ENCODE measurements around the gene C1orf174. TPM values are rescaled to one million over a fixed set of nuclear protein-coding genes. Genes with fewer than 3 reads are reported as not detected.

C1orf174 gene
- total RNA-seq (10 to 100 TPM; 19.3 TPM), polyA plus RNA-seq (10 to 100 TPM; 10.8 to 15.8 TPM)
- long read RNA-seq, donor 1, transcript C1orf174-201 (4 exons, 1,666 nt), result major isoform, 9 of 9 reads
- long read RNA-seq, donor 1, partial matches to known transcripts, result 0 of 9 reads
- long read RNA-seq, donor 1, other reads (novel, unspliced or antisense), result 0 of 9 reads
- long read RNA-seq, donor 2, transcript C1orf174-201 (4 exons, 1,666 nt), result major isoform, 6 of 6 reads
- long read RNA-seq, donor 2, partial matches to known transcripts, result 0 of 6 reads
- long read RNA-seq, donor 2, other reads (novel, unspliced or antisense), result 0 of 6 reads
- long read RNA-seq, donor 3, transcript C1orf174-201 (4 exons, 1,666 nt), result major isoform, 6 of 6 reads
- long read RNA-seq, donor 3, partial matches to known transcripts, result 0 of 6 reads
- long read RNA-seq, donor 3, other reads (novel, unspliced or antisense), result 0 of 6 reads
- long read RNA-seq, donor 4, transcript C1orf174-201 (4 exons, 1,666 nt), result major isoform, 7 of 8 reads
- long read RNA-seq, donor 4, partial matches to known transcripts, result 0 of 8 reads
- long read RNA-seq, donor 4, other reads (novel, unspliced or antisense), result 0 of 8 reads
- long read RNA-seq, donor 5, transcript C1orf174-201 (4 exons, 1,666 nt), result major isoform, 10 of 11 reads
- long read RNA-seq, donor 5, partial matches to known transcripts, result 0 of 11 reads
- long read RNA-seq, donor 5, other reads (novel, unspliced or antisense), result 0 of 11 reads

DNA sequence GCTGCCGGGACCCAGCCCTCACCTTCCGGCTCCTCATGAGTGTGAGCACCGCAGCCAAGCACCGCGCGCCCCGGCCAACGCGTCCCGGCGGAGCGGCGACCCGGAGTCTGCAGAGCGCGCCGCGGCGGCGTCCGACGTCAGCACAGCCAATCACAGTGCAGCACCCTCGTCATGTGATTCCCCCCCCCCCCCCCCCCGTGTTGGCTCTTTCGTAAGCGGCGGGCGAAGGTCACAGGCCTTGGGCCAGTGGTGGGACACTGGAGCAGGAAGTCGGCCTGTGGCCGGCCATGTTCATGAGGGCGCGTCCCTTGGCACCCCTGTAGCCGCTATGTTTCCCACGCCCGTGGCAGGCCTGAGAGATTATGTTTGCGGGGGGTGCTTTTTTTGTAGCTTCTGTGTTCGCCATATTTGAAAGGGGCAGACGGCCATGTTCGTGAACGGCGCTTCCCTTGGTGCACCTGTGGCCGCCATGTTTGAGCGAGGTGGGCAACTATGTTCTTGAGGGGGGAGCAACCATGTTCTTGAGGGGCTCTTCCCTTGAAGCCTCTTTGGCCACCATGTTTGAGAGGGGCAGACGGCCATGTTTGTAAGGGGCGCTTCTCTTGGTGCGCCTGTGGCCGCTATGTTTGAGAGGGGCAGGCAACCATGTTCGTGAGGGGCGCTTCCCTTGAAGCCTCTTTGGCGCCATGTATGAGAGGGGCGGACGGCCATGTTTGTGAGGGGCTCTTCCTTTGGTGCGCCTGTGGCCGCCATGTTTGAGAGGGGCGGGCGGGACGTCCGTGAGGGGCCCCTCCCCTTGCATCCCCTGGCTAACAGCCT, at the start of gene C1orf174:
Gene C1orf174 (minus strand): TSS at position 123 of the 819 bp plus-strand sequence. CDS start 86 bp downstream, at position 37.
- H3K9me3 ChIP-seq (ENCODE audit: control insufficient read depth in 4 of 4, insufficient read depth in 3 of 4, low read length in 3 of 4), result peaks cover 0 to 4% (median 2%) of the 10 kb centered on the region in 4 donors
- TF ChIP-seq CTCF (IDR thresholded peaks at IDR 0.05; ENCODE audit: control extremely low read depth, extremely low read depth), result no peak
- no peaks in the 10 kb centered on the region for H3K27me3 ChIP-seq (ENCODE audit: control insufficient read depth in 3 of 3, insufficient read depth in 3 of 3, low read length in 2 of 3)
- H3K36me3 ChIP-seq (ENCODE audit: control insufficient read depth in 4 of 4, insufficient read depth in 4 of 4, low read length in 4 of 4), result peaks cover 0 to 10% (median 2%) of the 10 kb centered on the region in 4 donors
- WGBS, 2 donors, result 0 to 1% methylated on average over 53 to 58 of the region's 58 CpGs
- peak within 1 kb of the TSS; percentile 66 to 67 for H3K9ac ChIP-seq (ENCODE audit: insufficient read depth in 1 of 2, low read length in 2 of 2)
- peak; percentile 99 to 100 (median 100) for DNase-seq
- H3K4me3 ChIP-seq, result peak within 1 kb of the TSS; percentile 90
- peak; percentile 88 for ATAC-seq (ENCODE audit: insufficient read depth, low FRiP score)
- peak within 1 kb of the TSS; percentile 95 to 99 for H3K27ac ChIP-seq (ENCODE audit: low read depth in 1 of 2, low read length in 1 of 2)
- H3K4me1 ChIP-seq (ENCODE audit: control insufficient read depth in 5 of 5, insufficient read depth in 5 of 5, low read length in 5 of 5), result peaks cover 0 to 4% (median 0%) of the 10 kb centered on the region in 5 donors

GRCh38 chr1:3948344-3948743, 48.3 kb upstream of the C1orf174 start:
- ATAC-seq (ENCODE audit: insufficient read depth, low FRiP score), result no peak
- Histone ChIP-seq H3K27ac (ENCODE audit: low read depth in 1 of 2, low read length in 1 of 2) (no peak overlapping the region), H3K4me3 (no peak overlapping the region), H3K9ac (ENCODE audit: insufficient read depth in 1 of 2, low read length in 2 of 2) (no peak overlapping the region), H3K36me3 (ENCODE audit: control insufficient read depth in 4 of 4, insufficient read depth in 4 of 4, low read length in 4 of 4) (no peaks in the 10 kb centered on the region), H3K4me1 (ENCODE audit: control insufficient read depth in 5 of 5, insufficient read depth in 5 of 5, low read length in 5 of 5) (no peaks in the 10 kb centered on the region), H3K9me3 (ENCODE audit: control insufficient read depth in 4 of 4, insufficient read depth in 3 of 4, low read length in 3 of 4) (peaks cover 0 to 14% (median 0%) of the 10 kb centered on the region in 4 donors), H3K27me3 (ENCODE audit: control insufficient read depth in 3 of 3, insufficient read depth in 3 of 3, low read length in 2 of 3) (peaks cover 0 to 22% (median 0%) of the 10 kb centered on the region in 3 donors)
- DNase-seq, result no peak
- TF ChIP-seq CTCF (IDR thresholded peaks at IDR 0.05; ENCODE audit: control extremely low read depth, extremely low read depth), result no peak
- 85 to 90% methylated on average over 9 of the region's 9 CpGs for WGBS, 2 donors

- peaks cover 0 to 16% (median 3%) of the 10 kb centered on the region in 3 donors for H3K27me3 ChIP-seq (ENCODE audit: control insufficient read depth in 3 of 3, insufficient read depth in 3 of 3, low read length in 2 of 3)
- TF ChIP-seq CTCF (IDR thresholded peaks at IDR 0.05; ENCODE audit: control extremely low read depth, extremely low read depth), result no peak
- DNase-seq (no peak), ATAC-seq (ENCODE audit: insufficient read depth, low FRiP score) (no peak)
- H3K9ac ChIP-seq (ENCODE audit: insufficient read depth in 1 of 2, low read length in 2 of 2), result no peak overlapping the region
- H3K9me3 ChIP-seq (ENCODE audit: control insufficient read depth in 4 of 4, insufficient read depth in 3 of 4, low read length in 3 of 4), result peaks cover 0 to 9% (median 0%) of the 10 kb centered on the region in 4 donors
- no peak overlapping the region for H3K27ac ChIP-seq (ENCODE audit: low read depth in 1 of 2, low read length in 1 of 2)
- 84 to 88% methylated on average over 22 of the region's 22 CpGs for WGBS, 2 donors
- peaks cover 0 to 5% (median 0%) of the 10 kb centered on the region in 5 donors for H3K4me1 ChIP-seq (ENCODE audit: control insufficient read depth in 5 of 5, insufficient read depth in 5 of 5, low read length in 5 of 5)
- H3K36me3 ChIP-seq (ENCODE audit: control insufficient read depth in 4 of 4, insufficient read depth in 4 of 4, low read length in 4 of 4), result no peaks in the 10 kb centered on the region
- H3K4me3 ChIP-seq, result no peak overlapping the region
These were observed 46.1 kb upstream of the C1orf174 start for GRCh38 chr1:3945916-3946840.
